Naive thymus-derived CD4-positive, alpha-beta T cell (primary cell): ENCODE results near the gene DCAF8. TPM values are rescaled to one million over a fixed set of nuclear protein-coding genes. Genes with fewer than 3 reads are reported as not detected.

Source experiments
- ATAC-seq: fragments of 150-1000 bp; cut with Tn5 transposase; 2 replicates; pipeline ENCODE4 v1.10.0; 2021; ENCODE audit warnings: mild to moderate bottlenecking, moderate library complexity
- CTCF ChIA-PET: fragments of 350-600 bp; sonication (Branson Sonifier 250); formaldehyde crosslinking; loops from one replicate; lab custom pipeline; 2021; ENCODE audit warnings: antibody characterized with exemption; lab: Charles Lee
- POLR2A ChIA-PET: fragments of 350-600 bp; sonication (Branson Sonifier 250); formaldehyde crosslinking; loops from one replicate; lab custom pipeline; 2021; ENCODE audit warnings: antibody characterized with exemption, inconsistent platforms; lab: Charles Lee
- DNase-seq, 9 donors: peaks; one replicate each; pipeline versions ENCODE4 v3.0.0 to v3.0.0-alpha.2; 2020 to 2022; ENCODE audit warnings: mixed read lengths in 1 of 9
- H3K27ac ChIP-seq: one replicate; pipeline ENCODE4 v1.7.0; 2013; ENCODE audit warnings: mild to moderate bottlenecking, low read depth, low read length, moderate library complexity
- H3K27me3 ChIP-seq, 2 donors: one replicate each; pipeline ENCODE4 v1.7.0; 2013; ENCODE audit warnings: low read length in 2 of 2, mild to moderate bottlenecking in 2 of 2, moderate library complexity in 2 of 2; ENCODE audit not compliant: control insufficient read depth in 2 of 2, insufficient read depth in 2 of 2
- H3K36me3 ChIP-seq, 3 experiments: 1 replicate in 2 of 3; 2 replicates in 1 of 3; pipeline ENCODE4 v1.7.0; 2013; ENCODE audit warnings: low read length in 3 of 3, mild to moderate bottlenecking in 3 of 3, moderate library complexity in 1 of 3; ENCODE audit not compliant: insufficient read depth in 3 of 3, control insufficient read depth in 2 of 3
- H3K4me1 ChIP-seq, 2 donors: one replicate each; pipeline ENCODE4 v1.7.0; 2013; ENCODE audit warnings: low read length in 2 of 2, mild to moderate bottlenecking in 2 of 2, moderate library complexity in 1 of 2; ENCODE audit not compliant: control insufficient read depth in 2 of 2, insufficient read depth in 2 of 2
- H3K4me3 ChIP-seq: 2 replicates; pipeline ENCODE4 v1.7.0; 2013; ENCODE audit warnings: mild to moderate bottlenecking, low read length
- H3K9me3 ChIP-seq, 3 experiments: 1 replicate in 2 of 3; 2 replicates in 1 of 3; pipeline ENCODE4 v1.7.0; 2013; ENCODE audit warnings: low read length in 3 of 3; ENCODE audit not compliant: control insufficient read depth in 2 of 3
- H3K27ac Mint-ChIP-seq, 9 donors: one replicate each; pipeline ENCODE4 v1.8.0; 2020 to 2022; ENCODE audit warnings: mixed read lengths in 9 of 9, mild to moderate bottlenecking in 8 of 9, moderate library complexity in 5 of 9, inconsistent platforms in 2 of 9
- H3K27me3 Mint-ChIP-seq, 5 donors: one replicate each; pipeline ENCODE4 v1.8.0; 2021 to 2022; ENCODE audit warnings: mixed read lengths in 5 of 5, mild to moderate bottlenecking in 1 of 5
- H3K36me3 Mint-ChIP-seq, 5 donors: one replicate each; pipeline ENCODE4 v1.8.0; 2020 to 2022; ENCODE audit warnings: mixed read lengths in 5 of 5, mild to moderate bottlenecking in 3 of 5, inconsistent platforms in 1 of 5
- H3K4me1 Mint-ChIP-seq, 7 donors: one replicate each; pipeline ENCODE4 v1.8.0; 2020 to 2022; ENCODE audit warnings: mixed read lengths in 7 of 7, mild to moderate bottlenecking in 3 of 7, inconsistent platforms in 1 of 7
- H3K4me3 Mint-ChIP-seq, 10 donors: one replicate each; pipeline ENCODE4 v1.8.0; 2020 to 2022; ENCODE audit warnings: mild to moderate bottlenecking in 10 of 10, mixed read lengths in 10 of 10, moderate library complexity in 6 of 10, inconsistent platforms in 2 of 10
- H3K9me3 Mint-ChIP-seq, 11 donors: one replicate each; pipeline ENCODE4 v1.8.0; 2020 to 2022; ENCODE audit warnings: mixed read lengths in 11 of 11, mild to moderate bottlenecking in 4 of 11, inconsistent platforms in 1 of 11, moderate library complexity in 1 of 11
- intact Hi-C, 2 donors: fragments of 100-400 bp; cut with micrococcal nuclease; formaldehyde crosslinking; loops; one replicate each; pipeline ENCODE4 v1.15.1; 2023
- polyA plus RNA-seq, 2 donors: library from polyadenylated mRNA; unstranded; fragments of 300-500 nt; fragmentation: Illumina TruSeq; gene quantifications; one replicate each; pipeline ENCODE4 v1.2.3, GENCODE V29; 2021
- total RNA-seq, 6 experiments: library from RNA in 5 of 6; stranded (reverse) in 5 of 6; gene quantifications; 1 replicate in 5 of 6; 2 replicates in 1 of 6; pipeline ENCODE4 v1.2.3 and lab custom pipeline; 2021 to 2026

DCAF8 gene
- 100 to 1,000 TPM; 115 to 226 (median 176) TPM for total RNA-seq
- polyA plus RNA-seq = 10 to 100 TPM; 45.6 to 49.8 TPM
- total RNA-seq (lab: John Stamatoyannopoulos, UW) = 96.2 reads per million, percentile 84 among the genes with 10 or more reads in this experiment

GRCh38 chr1:160261893-160262794, at the start of gene DCAF8:
Gene DCAF8, minus strand, starts transcription at chr1:160262549. Its CDS starts 18,541 bp downstream, at chr1:160244008.
- DNase-seq = peak; percentile 92 to 97 (median 96)
- H3K27me3 ChIP-seq = no peaks in the 10 kb centered on the region
- H3K36me3 ChIP-seq = peaks cover 0 to 6% (median 0%) of the 10 kb centered on the region in 3 experiments
- peak within 1 kb of the TSS; percentile 66 for H3K4me3 ChIP-seq
- peak within 1 kb of the TSS; percentile 82 to 100 (median 97) for H3K4me3 Mint-ChIP-seq
- ChIA-PET CTCF (interaction anchor here (0.6 to 2.5 kb wide), 3 partner anchors 10 to 71 kb away, joined by 3 to 17 read pairs (median 4); no protein-coding TSS in a partner anchor), POLR2A (interaction anchor here (0.8 to 7.6 kb wide), 19 partner anchors 8 to 717 kb away, joined by 3 to 99 read pairs (median 5); partner anchors contain the start of genes IGSF8, LY9, NCSTN and PEA15)
- intact Hi-C loops = loop anchor here (1.0 to 10.0 kb wide), 16 partner anchors 23 to 1250 kb away; partner anchors contain the start of genes COPA (in 2 of the 2), DUSP23 (in 2 of the 2), IGSF8 (in 2 of the 2) and NCSTN (in 2 of the 2)
- H3K4me1 Mint-ChIP-seq = peaks cover 23 to 59% (median 45%) of the 10 kb centered on the region in 7 donors
- peak within 1 kb of the TSS; percentile 94 to 100 (median 96) for H3K27ac Mint-ChIP-seq
- no peaks in the 10 kb centered on the region for H3K9me3 ChIP-seq
- peaks cover 0 to 3% (median 0%) of the 10 kb centered on the region in 5 donors for H3K27me3 Mint-ChIP-seq
- H3K36me3 Mint-ChIP-seq = peaks cover 0 to 14% (median 4%) of the 10 kb centered on the region in 5 donors
- peaks cover 22 to 29% of the 10 kb centered on the region in 2 donors for H3K4me1 ChIP-seq
- H3K27ac ChIP-seq = peak within 1 kb of the TSS; percentile 93
- peak; percentile 96 for ATAC-seq
- H3K9me3 Mint-ChIP-seq = peaks cover 0 to 5% (median 0%) of the 10 kb centered on the region in 11 donors

DNA sequence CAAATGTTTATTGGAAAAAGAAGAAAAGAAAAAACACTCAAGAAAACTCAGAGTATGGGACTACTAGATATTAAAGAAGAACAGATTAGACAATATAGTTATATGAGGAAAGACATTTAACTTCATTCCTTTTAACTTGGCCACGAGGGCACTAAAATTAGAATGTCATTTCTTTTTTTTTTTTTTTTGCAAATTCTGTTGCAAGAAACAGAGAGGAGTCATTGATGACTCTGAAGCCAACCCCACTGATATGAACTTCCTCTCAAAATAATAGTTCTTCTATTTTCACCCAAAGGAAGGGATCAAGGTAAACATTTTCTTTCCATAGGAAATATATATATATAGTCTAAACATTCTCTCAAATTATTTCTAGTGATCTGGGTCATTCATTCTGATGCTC, 47.2 kb upstream of the DCAF8 start:
- peaks cover 0 to 2% (median 0%) of the 10 kb centered on the region in 7 donors for H3K4me1 Mint-ChIP-seq
- DNase-seq = no peak
- intact Hi-C loops = no loop called here
- no peak overlapping the region for H3K4me3 Mint-ChIP-seq
- H3K27me3 Mint-ChIP-seq = no peaks in the 10 kb centered on the region
- peak overlapping the region in 4 of 9 donors; percentile 28 to 41 (median 35) for H3K27ac Mint-ChIP-seq
- H3K27ac ChIP-seq = no peak overlapping the region
- H3K27me3 ChIP-seq = no peaks in the 10 kb centered on the region
- H3K9me3 ChIP-seq = no peaks in the 10 kb centered on the region
- ChIA-PET POLR2A (interaction anchor here (0.7 kb wide), 1 partner anchor 32 kb away, joined by 3 read pairs; no protein-coding TSS in a partner anchor), CTCF (no interaction called here)
- ATAC-seq = no peak
- H3K36me3 ChIP-seq = peaks cover 40 to 88% (median 47%) of the 10 kb centered on the region in 3 experiments
- H3K4me1 ChIP-seq = no peaks in the 10 kb centered on the region
- H3K4me3 ChIP-seq = no peak overlapping the region
- no peaks in the 10 kb centered on the region for H3K9me3 Mint-ChIP-seq
- peaks cover 28 to 70% (median 41%) of the 10 kb centered on the region in 5 donors for H3K36me3 Mint-ChIP-seq

DNA sequence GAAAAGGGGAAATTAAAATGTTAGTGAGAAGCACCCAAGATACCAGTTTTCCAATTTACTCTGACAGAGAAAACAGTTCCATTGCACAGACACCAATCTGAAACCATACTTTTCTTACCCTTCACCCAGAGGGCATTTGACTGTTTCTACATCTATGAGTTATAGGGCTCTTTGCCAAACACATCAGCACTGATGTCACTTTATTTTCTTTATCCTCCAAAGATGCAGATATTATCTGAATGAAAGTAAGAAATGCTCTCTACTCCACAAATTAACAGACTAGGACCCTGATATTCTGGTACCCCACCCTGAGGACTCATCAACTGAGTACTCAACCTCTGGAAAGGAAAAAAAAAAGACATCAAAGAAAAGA, 46.8 kb upstream of the DCAF8 start:
- Histone ChIP-seq H3K4me1 (no peaks in the 10 kb centered on the region), H3K4me3 (no peak overlapping the region), H3K27ac (no peak overlapping the region), H3K27me3 (no peaks in the 10 kb centered on the region), H3K36me3 (peaks cover 40 to 88% (median 47%) of the 10 kb centered on the region in 3 experiments), H3K9me3 (no peaks in the 10 kb centered on the region)
- Mint-ChIP-seq H3K36me3 (peaks cover 28 to 66% (median 40%) of the 10 kb centered on the region in 5 donors), H3K4me1 (peaks cover 0 to 2% (median 0%) of the 10 kb centered on the region in 7 donors), H3K9me3 (no peaks in the 10 kb centered on the region), H3K27me3 (no peaks in the 10 kb centered on the region), H3K4me3 (no peak overlapping the region), H3K27ac (peak overlapping the region in 4 of 9 donors; percentile 28 to 41 (median 35))
- no peak for ATAC-seq
- no peak for DNase-seq
- CTCF ChIA-PET = no interaction called here
- intact Hi-C loops = no loop called here
- POLR2A ChIA-PET = interaction anchor here (1.0 kb wide), 1 partner anchor 16 kb away, joined by 3 read pairs; no protein-coding TSS in a partner anchor

GRCh38 chr1:160308451-160309184, 46.3 kb upstream of the DCAF8 start:
- no peak for DNase-seq
- Mint-ChIP-seq H3K27me3 (no peaks in the 10 kb centered on the region), H3K27ac (peak overlapping the region in 4 of 9 donors; percentile 4 to 60 (median 38)), H3K9me3 (no peaks in the 10 kb centered on the region), H3K4me1 (peaks cover 0 to 2% (median 0%) of the 10 kb centered on the region in 7 donors), H3K36me3 (peaks cover 28 to 62% (median 40%) of the 10 kb centered on the region in 5 donors), H3K4me3 (no peak overlapping the region)
- ChIA-PET POLR2A (interaction anchor here (1.0 kb wide), 1 partner anchor 16 kb away, joined by 3 read pairs; no protein-coding TSS in a partner anchor), CTCF (no interaction called here)
- intact Hi-C loops = no loop called here
- H3K9me3 ChIP-seq = no peaks in the 10 kb centered on the region
- peaks cover 42 to 86% (median 47%) of the 10 kb centered on the region in 3 experiments for H3K36me3 ChIP-seq
- no peaks in the 10 kb centered on the region for H3K27me3 ChIP-seq
- no peak overlapping the region for H3K4me3 ChIP-seq
- H3K27ac ChIP-seq = no peak overlapping the region
- H3K4me1 ChIP-seq = no peaks in the 10 kb centered on the region
- ATAC-seq = no peak

GRCh38 chr1:160307118-160307791, 44.9 kb upstream of the DCAF8 start:
- H3K27ac ChIP-seq = no peak overlapping the region
- peak overlapping the region in 2 of 9 donors; percentile 25 to 38 for H3K27ac Mint-ChIP-seq
- H3K4me1 Mint-ChIP-seq = no peaks in the 10 kb centered on the region
- H3K4me1 ChIP-seq = no peaks in the 10 kb centered on the region
- H3K9me3 Mint-ChIP-seq = no peaks in the 10 kb centered on the region
- peaks cover 20 to 59% (median 39%) of the 10 kb centered on the region in 5 donors for H3K36me3 Mint-ChIP-seq
- peaks cover 40 to 81% (median 42%) of the 10 kb centered on the region in 3 experiments for H3K36me3 ChIP-seq
- DNase-seq (no peak), ATAC-seq (no peak)
- no peak overlapping the region for H3K4me3 Mint-ChIP-seq
- ChIA-PET POLR2A (no interaction called here), CTCF (no interaction called here)
- intact Hi-C loops = no loop called here
- no peak overlapping the region for H3K4me3 ChIP-seq
- H3K27me3 Mint-ChIP-seq = no peaks in the 10 kb centered on the region
- no peaks in the 10 kb centered on the region for H3K9me3 ChIP-seq
- no peaks in the 10 kb centered on the region for H3K27me3 ChIP-seq
